HG03432 (cell line): ENCODE measurements around the gene PACS2.

Experiments
- ATAC-seq: cut with Tn5 transposase; IDR thresholded peaks from one replicate; pipeline ENCODE4 v1.9.1; 2021; ENCODE audit warnings: mild to moderate bottlenecking, moderate library complexity; ENCODE audit not compliant: unreplicated experiment

The PACS2 gene

GRCh38 chr14:105384041-105384557 is 69.6 kb downstream of the PACS2 start:
- no peak for ATAC-seq

DNA sequence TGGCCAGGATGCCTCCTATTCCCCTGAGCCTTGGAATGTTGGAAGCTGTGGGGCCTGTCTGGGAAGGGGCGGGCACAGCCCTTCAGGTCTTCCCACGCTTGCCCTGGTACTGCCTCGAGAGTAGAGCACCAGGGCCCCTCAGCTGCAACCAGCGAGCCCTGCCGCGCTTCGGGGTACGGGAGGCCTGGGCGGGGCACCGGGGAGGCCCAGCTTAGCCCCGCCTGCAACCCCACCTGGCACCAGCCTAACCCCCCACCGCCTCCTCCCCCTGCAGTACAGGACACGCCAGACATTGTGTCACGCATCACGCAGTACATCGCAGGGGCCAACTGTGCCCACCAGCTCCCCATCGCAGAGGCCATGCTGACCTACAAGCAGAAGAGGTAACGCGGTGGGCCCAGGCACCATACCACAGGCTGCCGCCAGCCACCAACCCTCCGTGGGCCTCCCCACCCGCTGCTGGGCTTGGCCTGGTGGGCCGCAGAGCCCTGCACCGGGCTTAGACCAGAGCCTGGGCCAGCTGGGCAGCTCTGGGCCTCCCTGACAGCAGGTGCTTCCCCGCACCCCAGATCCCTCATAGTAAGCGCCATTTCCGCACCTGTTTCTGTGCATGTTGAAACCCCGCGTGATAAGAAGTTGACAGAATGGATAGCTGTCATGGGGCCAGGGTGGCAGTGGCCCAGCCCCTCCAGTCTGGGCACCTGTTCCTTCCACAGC is 70.2 kb downstream of the PACS2 start:
- ATAC-seq, result no peak

DNA sequence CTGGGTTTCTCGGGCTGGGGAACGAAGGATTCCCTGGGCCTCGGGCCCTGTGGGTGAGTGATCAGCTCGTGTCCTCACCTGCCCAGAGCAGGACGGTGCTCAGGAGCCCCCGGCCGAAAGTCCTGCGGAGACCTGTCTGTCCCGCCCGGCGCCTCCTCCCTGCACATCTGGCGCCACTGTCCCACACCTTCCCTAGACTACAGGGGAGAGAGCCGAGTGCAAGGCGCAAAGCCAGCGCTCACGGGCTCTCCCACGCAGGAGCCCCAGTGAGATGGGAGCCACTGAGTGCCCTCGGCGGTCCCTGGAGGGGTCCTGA is 70.7 kb downstream of the PACS2 start:
- no peak for ATAC-seq

GRCh38 chr14:105385698-105386365 is 71.3 kb downstream of the PACS2 start:
- ATAC-seq, result no peak

DNA sequence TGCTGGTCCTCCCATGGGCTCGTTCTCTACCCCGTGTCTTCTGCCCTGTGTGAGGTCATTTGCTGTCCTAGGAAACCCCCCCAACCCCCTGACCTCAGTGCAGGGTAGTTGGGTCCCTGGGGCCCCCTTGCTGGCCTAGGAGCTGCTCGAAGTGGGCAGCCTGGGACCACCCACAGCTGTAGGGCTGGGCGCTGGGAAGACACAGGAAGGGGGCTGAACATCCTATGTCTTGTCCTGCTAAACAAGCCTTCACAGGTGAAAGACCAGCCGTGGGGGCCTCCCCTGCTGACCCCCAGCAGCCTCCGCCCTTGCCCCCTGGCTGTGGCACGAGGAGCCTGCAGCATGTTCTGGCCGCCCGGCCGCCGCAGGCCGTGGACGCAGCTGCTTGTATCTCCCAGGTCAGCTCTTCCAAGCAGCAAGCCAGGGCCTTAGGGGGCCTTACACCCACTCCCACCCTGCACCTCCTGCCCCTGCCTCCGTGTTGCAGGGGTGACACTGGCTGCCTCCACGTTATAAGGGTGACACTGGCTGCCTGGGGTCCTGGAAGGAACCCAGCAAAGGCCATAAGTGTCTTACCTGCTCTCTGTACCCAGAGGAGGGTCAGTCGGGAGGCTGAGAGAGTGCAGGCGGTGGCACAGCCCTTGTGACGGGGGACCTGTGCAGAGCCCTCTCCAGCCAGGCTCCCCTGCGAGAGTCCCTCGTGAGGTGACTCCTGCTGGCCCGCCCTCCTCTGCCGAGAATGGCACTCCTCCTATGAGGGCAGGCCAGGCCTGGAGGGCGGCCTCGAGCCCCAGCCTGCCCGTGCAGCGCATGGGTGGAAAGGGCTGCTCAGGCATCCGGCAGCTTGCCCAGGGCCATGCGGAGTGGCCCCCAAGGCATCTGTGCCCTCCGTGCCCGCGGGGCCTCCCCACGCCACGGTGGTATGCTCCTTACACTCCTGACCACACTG is 72.3 kb downstream of the PACS2 start:
- no peak for ATAC-seq

- no peak for ATAC-seq
Observed at GRCh38 chr14:105387530-105387922, 73.0 kb downstream of the PACS2 start.

- no peak for ATAC-seq
Observed at GRCh38 chr14:105388110-105388951, 73.8 kb downstream of the PACS2 start.

- no peak for ATAC-seq
Observed at GRCh38 chr14:105388976-105389375, 74.4 kb downstream of the PACS2 start.

DNA sequence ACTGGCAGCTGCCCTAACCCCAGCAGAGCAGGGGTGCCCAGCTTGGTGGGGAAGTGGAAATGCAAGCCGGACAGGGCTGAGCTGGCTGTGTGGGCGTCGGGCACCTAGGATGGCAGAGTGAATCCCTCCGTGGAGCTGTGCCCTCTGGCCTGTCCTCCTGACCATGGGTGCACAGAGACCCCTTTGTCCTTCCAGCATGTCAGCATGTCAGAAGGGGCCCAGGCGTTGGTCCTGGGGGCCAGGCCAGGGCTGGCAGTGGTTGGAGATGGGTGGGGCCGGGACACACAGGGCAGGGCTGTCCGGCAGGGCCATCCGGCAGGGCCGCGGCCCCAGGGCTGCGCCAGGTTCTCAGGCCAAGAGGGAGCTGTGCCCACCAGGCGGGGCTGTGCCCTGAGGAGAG is 75.0 kb downstream of the PACS2 start:
- no peak for ATAC-seq

DNA sequence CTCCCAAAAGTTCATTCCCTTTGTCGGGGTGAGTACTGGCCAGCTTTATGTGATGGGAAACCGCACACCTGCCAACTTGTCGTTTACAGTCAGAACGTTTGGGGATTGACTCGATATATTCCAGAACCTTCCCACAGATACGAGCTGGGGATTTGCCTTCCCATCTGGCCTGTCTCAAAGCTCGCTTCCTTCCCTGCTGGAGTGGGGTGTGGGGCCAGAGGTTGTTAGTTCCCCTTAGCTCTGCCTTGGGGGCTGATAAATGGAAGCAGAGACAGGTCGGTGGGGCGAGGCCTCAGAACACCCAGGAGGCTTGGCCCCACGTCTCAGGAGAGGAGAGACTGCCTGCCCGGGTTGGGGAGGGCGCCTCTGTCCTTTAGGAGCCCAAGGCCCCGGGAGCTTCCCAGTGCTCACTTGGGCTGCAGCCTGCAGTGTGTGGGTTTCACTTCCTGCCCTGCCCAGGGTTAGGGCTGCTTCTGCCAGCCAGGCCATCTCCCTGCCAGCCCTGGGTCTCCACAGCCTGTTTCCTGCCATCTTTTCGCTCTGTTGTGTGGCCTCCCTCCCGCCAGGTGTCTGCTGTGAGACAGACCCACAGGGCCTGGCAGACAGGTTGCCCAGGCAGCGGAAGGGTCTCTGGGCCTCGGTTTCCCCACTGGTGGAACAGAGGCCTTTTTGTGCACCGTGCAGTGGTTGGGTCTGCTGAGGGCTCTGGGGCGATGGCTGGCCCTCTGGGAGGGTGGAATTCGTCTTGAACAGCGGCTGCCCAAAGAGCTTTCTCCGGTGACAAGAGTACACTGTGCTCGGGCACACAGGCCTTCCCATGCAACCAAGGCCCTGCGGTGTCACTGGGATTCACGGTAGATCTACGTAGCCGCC is 75.7 kb downstream of the PACS2 start:
- ATAC-seq, result no peak

DNA sequence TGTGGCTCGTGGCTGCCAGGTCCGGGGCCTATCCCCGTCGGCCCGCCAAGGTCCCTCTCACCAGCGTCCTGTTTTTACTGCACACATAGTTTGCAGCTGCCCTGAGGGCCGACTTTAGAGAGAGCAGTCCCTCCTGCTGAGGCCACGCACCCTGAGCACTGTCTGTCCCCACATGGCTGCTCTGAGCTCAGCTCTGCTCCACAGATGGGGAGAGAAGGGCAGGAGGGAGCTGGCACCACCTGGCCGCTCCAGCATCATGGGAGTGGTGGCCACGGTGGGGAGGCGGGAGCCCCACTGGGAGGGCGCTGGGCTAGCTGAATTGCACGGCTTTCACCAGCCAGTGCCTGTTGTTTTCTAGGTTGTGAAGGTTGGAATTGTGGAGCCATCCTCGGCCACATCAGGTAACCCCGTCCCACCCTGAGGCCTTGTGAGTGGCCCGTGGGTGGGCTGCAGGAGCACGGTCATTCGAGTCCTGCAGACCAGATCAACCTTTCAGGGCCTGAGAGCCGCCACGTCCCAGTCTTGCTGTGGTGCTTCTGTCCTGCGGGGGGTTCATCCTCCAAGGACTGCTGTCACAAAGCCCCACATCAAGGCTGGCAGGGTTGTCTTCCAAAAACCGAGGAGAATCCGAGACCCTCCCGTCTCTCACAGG is 76.4 kb downstream of the PACS2 start:
- ATAC-seq, result no peak

- ATAC-seq, result no peak
Observed at GRCh38 chr14:105391541-105391940, 77.0 kb downstream of the PACS2 start.

DNA sequence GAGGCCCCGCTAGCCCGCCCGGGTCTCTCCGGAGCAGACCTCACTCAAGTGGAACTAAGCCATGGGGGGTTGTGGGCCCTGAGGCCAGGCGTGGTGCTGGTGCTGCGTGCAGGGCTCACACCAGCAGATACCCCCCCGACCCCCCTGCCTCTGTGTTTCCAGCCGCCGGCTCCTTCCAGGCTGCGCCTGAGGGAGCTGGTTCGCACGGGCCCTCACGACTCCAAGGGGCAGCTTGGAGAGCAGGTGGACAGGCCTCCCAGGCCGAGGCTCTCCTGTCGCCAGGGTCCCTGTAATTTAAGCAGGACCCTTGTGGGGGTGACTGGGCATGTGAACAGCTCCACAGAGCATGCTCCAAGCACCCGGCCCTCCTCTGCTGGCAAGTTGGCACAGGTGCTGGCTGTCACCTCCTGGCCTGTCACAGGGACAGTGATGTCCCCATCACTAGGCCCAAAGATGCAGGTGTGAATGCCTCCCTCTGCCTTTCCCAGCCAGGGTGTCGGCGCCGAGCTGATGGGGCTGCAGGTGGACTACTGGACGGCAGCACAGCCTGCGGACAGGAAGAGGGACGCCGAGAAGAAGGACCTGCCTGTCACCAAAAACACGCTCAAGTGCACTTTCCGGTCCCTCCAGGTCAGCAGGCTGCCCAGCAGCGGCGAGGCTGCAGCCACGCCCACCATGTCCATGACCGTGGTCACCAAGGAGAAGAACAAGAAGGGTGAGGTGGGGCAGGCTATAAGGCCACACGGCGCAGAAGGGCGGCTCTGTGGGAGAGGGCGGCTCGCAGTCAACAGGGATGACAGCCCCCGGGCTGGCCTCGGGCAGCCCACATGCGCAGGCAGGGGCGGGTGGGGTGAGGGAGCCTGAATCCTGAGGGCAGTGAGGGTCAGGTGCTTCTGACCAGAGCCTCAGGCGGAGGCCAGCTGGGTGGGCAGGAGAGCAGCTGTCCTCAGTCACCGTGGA is 77.9 kb downstream of the PACS2 start:
- no peak for ATAC-seq

GRCh38 chr14:105393151-105393550 is 78.6 kb downstream of the PACS2 start:
- no peak for ATAC-seq

DNA sequence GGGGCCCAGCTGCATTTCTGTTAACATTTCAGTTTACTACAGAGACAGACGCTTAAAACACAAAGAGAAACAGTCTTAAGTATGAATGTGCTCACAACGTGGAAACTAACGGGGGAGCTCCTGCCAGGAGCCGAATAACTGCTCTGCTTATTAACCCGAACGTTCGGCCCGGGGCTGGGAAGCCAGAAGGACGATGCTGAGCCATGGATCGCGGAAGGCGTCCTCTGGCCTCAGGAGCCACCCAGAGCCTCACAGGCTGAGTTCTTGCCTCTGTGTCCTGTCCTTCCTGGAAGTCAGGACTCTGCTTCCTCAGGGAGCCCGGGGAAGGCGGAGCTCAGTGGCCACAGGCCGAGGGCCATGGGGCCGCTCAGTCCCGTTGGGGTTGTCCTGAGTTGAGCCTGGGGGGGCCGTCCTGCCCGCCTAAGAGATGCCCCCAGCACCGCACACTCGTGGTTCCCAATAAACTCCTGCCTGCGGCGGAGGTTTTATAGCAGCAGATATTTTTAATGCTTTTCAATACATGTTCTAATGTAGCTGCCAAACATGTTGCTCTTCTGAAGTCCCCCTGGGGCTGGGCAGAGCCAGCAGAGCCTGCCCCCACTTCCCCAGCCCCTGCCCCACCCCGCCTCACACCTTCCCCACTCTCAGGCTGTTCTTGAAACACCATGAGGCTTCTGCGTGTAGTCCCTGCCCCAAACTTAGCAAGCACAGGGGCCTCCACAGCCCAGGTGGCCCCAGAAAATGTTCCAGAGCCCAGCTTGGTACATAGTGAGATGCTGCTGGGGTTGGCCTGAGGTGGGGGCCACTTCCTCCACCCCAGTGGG is 80.4 kb downstream of the PACS2 start:
- no peak for ATAC-seq

- no peak for ATAC-seq
Observed at GRCh38 chr14:105395538-105395854, 80.9 kb downstream of the PACS2 start.

DNA sequence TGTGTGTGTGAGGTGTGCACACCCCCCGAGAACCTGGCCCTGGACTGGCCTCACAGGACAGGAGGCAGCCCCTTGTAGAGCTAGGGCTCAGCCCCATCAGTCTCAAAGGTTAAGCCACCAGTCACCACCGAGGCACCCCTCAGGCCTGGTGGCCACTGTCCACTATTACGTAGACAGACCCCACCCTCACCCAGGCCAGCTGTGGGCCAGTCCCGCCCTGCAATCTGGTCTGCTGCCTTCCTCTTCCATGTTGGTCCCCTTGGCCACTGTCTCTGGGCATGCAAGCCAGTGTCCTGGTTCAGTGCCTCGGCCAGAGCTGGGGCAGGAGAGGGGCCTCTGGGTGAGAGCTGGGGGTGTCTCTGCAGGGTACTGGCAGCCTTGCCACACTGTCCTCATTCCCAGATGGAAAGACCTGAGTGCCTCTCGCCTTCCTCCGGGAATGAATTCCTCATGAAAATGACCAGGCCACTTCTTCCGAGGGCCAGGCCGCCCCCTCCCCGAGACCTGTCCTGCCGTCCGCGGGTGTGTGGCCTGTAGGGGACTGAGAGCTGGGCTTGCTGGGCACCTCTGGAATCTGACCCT is 82.9 kb downstream of the PACS2 start:
- peak; percentile 3 for ATAC-seq
